Stimulated activated CD8-positive, alpha-beta memory T cell treated with anti-CD3 and anti-CD28 coated beads, Interleukin-2, amount 100 ng/mL, for 1 hour (primary cell): ENCODE data around the gene SNX9.
"Not testable (repeated sequence)": the region's sequence is repeated elsewhere in the genome, so short reads cannot be mapped to it uniquely, and the experiment has no call there.

Experiments used
- DNase-seq, 2 donors: peaks; one replicate each; pipeline ENCODE4 v3.0.0-alpha.2; 2020; ENCODE audit warnings: low read depth in 2 of 2

The SNX9 gene

DNA sequence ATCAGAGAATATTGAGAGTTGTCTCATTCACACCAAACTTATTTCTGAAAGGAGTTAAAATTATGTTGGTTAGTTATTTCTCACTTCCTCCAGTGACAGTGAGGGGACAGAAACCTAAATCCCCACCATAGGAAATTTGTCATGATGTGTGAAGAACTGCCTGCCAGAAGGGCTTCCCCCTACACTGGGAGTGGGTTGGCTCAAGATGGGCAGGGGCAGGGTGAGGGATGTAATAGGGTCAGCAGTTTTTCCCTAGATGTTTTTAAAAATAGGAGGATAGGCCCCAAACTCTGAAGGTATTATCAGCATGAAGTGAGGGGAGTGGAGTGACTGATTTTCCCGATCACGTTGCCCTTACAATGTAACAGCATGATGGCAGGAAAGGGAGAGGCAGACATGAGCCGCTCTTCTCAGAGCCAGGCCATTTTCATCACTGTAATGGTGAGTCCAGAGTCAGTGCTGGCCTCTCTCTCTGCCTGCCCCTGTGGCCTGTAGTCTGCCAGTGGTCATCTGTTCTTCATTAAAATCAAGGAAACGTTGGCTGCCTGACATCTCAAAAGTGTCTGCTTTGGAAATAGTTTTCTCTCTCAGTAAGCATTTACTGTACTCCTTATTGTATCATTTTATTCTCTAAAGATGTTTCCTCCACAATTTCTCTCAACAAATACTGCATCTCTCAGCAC is 98.8 kb downstream of the SNX9 start:
- DNase-seq = no peak

GRCh38 chr6:157925771-157926170 is 102.7 kb downstream of the SNX9 start:
- no peak for DNase-seq

DNA sequence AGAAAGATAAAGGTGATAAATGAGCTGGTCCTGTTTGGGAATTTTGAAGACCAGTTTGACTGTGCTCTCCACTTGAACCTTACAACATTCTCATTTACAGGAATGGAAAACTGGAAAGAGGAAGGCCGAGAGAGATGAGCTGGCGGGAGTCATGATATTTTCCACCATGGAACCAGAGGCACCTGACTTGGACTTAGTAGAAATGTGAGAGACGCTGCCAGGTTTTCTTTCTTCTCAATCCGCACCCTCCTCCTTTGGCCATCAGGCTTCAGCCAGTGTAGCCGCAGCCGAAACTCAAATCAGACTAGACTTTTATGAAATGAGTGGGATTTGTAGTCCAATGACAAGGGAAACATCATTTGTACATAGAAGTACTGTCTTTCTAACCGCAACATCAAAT is 104.0 kb downstream of the SNX9 start:
- DNase-seq = no peak

- no peak for DNase-seq
Observed at GRCh38 chr6:157928428-157928827, 105.4 kb downstream of the SNX9 start.

DNA sequence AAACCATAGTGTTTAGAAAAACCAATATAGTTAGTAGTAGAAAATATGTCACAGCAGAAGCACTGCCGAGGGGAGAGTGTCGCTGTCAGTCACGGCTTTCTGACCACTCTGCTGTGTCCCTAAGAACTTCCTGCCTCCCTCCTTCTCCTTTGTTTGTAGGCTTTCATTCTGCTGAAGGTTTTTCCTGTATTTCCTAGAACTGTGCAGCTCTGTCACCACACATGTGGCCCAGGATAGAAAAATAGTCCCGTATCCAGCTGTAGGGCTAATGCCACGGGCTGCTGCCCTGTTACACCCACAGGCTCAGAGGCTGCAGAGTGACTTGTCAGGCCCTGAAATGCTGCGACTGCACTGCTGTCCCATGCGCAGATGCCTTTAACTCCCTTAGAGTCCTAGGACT is 106.0 kb downstream of the SNX9 start:
- no peak for DNase-seq

GRCh38 chr6:157929765-157930319 is 106.8 kb downstream of the SNX9 start:
- DNase-seq = no peak

DNA sequence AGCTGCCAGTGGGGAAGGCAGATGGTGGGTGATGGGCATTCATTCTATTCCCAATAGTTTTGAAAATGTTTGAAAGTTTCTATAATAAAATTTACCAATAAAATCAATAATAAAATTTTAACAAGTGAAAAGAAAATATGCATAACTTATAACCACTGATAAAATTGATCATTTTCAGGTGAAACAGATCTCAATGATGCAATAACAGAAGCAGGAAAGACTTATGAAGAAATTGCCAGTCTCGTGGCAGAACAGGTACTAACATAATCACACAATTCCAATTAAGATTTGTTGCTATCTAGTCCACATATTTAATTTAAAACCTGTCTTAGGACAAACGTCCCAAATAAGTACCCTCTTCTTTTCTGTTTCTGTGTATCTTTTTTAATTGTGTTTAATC is 112.7 kb downstream of the SNX9 start:
- DNase-seq = no peak

DNA sequence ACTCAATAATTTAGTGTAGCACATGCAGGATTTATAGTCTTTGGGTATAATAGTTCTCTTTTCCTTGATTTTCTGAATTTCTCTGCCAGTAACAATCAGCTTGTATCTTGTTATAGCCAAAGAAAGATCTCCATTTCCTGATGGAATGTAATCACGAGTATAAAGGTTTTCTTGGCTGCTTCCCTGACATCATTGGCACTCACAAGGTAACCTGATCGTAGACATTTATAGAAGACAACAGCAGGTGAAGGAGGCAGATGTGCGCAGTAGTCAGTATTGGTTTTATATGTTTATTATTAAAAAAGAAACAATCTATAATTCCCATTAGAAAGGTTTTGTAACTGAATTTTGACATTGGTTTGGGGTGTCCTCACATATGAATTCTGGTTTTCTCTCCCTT is 114.3 kb downstream of the SNX9 start:
- DNase-seq = no peak

DNA sequence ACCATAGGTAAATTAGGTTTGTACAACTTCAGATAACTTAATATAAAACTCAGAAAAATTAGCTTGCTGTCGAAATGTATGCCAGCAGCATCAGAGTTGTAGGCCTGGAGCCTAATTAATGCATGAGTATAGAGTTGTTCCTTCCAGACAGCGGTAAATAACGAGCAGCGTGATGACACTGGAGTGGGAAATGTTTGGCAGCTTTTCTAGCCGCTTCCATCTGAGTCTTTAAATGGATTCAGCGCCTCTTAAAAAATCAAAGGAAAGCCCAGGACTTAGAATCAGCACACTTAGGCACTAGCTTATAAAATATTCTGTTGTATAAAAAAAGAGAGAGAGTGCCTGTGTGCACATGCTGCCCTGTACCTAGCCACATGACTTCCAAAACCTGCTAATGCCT is 114.9 kb downstream of the SNX9 start:
- DNase-seq = no peak

GRCh38 chr6:157940375-157941036 is 117.5 kb downstream of the SNX9 start:
- DNase-seq = not testable (repeated sequence)

- no peak for DNase-seq
Observed at GRCh38 chr6:157941101-157941863, 118.2 kb downstream of the SNX9 start.

GRCh38 chr6:157942351-157942750 is 119.3 kb downstream of the SNX9 start:
- no peak for DNase-seq

- DNase-seq = no peak
Observed at GRCh38 chr6:157943249-157943963, 120.4 kb downstream of the SNX9 start.

GRCh38 chr6:157943964-157944283 is 120.9 kb downstream of the SNX9 start:
- DNase-seq = no peak

DNA sequence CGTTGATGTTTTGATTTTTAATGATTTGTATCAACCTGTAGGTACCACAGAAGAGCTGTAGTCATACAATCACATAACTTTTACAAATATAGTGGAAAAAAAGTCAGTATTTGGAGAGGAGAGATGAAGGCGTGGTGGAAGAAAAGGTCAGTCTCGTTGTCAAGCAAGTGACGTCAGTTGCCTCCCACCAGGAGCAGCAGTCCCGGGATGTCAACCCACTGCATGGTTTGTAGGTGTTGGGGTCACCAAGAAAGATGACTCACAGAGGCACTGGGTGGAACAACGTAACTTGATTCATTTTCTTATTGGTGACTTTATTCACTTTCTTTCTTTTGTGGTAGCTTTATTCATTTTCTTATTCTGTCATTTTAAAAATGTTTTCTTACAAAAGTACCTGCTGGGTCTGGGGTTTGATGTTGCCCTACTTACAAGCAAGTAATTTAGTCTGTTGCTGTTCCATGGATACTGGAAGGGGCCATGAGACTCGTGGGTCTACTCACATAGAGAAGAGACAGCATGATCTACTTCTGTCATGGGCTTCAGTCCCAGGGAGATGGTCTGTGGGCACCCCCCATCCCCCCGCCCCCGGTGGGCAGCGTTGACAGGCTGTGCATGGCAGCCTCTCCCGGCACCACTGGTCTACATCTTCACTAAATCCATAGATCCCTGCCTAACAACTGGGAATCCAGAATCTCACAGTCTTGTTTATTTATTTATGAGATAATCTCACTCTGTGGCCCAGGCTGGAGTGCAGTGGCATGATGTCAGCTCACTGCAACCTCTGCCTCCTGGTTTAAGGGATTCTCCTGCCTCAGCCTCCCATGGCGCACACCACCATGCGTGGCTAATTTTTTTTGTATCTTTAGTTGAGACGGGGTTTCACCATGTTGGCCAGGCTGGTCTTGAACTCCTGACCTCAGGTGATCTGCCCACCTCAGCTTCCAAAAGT is 122.2 kb downstream of the SNX9 start:
- no peak for DNase-seq

DNA sequence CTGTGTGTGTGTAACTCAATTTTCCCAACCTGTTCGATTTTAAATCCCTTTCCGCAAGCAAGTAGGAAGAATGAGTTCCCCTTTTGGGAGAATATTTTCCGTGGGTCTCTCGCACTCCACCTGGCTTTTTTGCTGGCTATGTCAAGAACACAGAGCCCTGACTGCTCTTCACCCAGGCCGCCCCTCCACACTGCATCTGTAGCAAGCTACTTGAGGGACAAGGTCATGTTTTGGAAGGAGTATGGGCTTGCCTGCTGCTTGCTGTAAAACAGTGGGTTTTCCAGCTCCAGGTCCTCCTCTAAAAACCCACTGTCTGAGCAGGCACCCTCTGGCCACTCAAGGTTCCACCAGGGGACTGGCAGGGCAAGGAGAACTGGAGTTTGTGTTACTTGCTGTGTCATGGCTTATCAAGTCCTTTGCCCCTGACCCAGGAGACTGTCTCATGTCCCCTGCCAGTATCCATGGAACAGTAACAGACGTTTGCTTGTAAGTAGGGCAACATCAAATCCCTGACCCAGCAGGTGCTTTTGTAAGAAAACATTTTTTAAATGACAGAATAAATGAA is 123.1 kb downstream of the SNX9 start:
- DNase-seq = no peak

GRCh38 chr6:157946865-157947532 is 124.0 kb downstream of the SNX9 start:
- no peak for DNase-seq

DNA sequence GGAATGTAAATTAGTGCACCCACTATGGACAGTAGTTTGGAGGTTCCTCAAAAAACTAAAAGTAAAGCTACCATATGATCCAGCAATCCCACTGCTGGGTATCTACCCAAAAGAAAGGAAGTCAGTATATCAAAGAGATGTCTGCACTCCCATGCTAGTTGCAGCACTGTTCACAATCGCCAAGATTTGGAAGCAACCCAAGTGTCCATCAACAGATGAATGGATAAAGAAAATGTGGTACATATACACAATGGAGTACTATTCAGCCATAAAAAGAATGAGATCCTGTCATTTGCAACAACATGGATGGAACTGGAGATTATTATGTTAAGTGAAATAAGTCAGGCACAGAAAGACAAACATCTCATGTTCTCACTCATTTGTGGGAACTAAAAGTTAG is 127.9 kb downstream of the SNX9 start:
- DNase-seq = not testable (repeated sequence)

GRCh38 chr6:157951828-157952227 is 128.8 kb downstream of the SNX9 start:
- no peak for DNase-seq

DNA sequence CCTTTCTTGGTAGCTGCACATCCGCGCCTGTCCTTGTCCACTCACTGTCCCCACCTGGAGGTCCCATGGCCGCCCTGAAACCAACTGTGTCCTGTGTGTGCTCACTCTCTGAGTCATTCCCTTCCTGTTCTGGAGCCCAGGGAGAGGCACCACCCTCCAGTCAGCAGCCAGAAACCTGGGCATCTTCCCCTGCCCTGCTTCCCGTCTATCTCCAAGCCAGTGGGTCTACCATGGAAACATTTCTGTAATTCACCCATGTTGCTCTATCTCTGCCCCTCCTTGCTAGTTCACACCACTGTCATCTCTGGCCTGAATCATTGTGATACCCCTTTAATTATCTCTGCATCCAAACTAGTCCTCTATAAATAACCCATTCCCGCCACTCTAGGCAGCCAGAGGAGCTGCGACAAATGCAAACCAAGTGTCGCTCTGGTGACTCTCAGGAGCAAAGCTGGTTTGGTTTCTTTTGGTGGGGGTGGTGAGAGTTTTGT is 129.9 kb downstream of the SNX9 start:
- DNase-seq = no peak
